NB4 (cell line): ENCODE measurements around the gene EBF3.

Source experiments
- DNase-seq: peaks from one replicate; pipeline ENCODE4 v3.0.0; 2010; ENCODE audit warnings: low read depth
- H3K4me3 ChIP-seq: one replicate; pipeline ENCODE4 v1.5.1; 2011; ENCODE audit warnings: mild to moderate bottlenecking, low read depth, low read length, moderate library complexity
- MYC ChIP-seq: IDR thresholded peaks from 2 replicates; pipeline ENCODE4 v1.6.1; 2011; ENCODE audit warnings: low read depth, low read length
- POLR2A ChIP-seq: IDR thresholded peaks from 2 replicates; pipeline ENCODE4 v1.6.1; 2011; ENCODE audit warnings: mild to moderate bottlenecking; ENCODE audit not compliant: insufficient read length; ENCODE audit errors: extremely low read depth
- TF ChIP-seq, protein P1 (sequence below): IDR thresholded peaks from one replicate; pipeline ENCODE4 v1.5.1; 2012; ENCODE audit warnings: low read depth, low read length
- TF ChIP-seq, protein P2 (sequence below): IDR thresholded peaks from 2 replicates; pipeline ENCODE4 v1.6.1; 2011; ENCODE audit warnings: low read depth, low read length

The EBF3 gene

DNA sequence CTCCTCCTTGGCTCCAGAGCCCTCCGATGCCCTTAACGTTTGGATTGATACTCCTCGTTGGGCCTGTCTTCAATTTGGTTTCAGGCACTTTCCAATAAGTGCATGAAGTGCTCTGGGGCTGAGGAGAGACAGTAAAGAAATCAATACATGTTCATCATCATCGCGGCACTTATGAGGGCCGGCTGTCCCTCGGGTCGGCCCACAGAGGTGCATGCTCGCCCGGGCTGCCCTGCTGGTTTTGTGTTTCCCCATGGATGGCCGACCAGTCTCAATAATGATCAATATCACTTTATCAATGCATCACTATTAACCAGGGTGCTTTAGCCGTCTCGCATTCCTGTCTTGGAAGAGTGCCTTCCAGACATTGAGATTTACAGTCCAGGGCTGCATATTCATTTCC is 154.2 kb downstream of the EBF3 start:
- no peak for DNase-seq
- TF ChIP-seq, protein P1, sequence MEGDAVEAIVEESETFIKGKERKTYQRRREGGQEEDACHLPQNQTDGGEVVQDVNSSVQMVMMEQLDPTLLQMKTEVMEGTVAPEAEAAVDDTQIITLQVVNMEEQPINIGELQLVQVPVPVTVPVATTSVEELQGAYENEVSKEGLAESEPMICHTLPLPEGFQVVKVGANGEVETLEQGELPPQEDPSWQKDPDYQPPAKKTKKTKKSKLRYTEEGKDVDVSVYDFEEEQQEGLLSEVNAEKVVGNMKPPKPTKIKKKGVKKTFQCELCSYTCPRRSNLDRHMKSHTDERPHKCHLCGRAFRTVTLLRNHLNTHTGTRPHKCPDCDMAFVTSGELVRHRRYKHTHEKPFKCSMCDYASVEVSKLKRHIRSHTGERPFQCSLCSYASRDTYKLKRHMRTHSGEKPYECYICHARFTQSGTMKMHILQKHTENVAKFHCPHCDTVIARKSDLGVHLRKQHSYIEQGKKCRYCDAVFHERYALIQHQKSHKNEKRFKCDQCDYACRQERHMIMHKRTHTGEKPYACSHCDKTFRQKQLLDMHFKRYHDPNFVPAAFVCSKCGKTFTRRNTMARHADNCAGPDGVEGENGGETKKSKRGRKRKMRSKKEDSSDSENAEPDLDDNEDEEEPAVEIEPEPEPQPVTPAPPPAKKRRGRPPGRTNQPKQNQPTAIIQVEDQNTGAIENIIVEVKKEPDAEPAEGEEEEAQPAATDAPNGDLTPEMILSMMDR = no peak
- TF ChIP-seq, protein P2, sequence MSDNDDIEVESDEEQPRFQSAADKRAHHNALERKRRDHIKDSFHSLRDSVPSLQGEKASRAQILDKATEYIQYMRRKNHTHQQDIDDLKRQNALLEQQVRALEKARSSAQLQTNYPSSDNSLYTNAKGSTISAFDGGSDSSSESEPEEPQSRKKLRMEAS = no peak
- no peak for TF ChIP-seq MYC
- TF ChIP-seq POLR2A = no peak

DNA sequence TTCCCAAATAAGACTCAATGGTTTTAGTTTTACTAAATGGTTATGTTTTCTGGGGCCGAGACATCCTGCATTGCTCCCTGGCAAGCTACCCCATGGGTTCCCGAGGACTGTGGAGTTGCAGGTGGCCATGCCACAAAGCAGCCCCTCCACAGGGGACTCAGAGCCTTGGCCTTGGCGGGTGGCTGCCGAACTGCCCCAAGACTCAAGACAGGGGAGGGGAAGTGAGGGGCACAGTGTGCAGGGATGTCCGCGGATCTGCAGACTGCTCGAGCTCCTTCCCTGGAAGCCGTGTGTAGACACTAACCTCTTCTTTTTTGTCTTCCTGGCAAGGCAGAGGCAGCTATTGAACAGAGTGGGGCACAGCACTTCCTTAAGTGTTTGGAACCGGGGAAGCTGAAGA is 154.6 kb downstream of the EBF3 start:
- no peak for TF ChIP-seq MYC
- TF ChIP-seq POLR2A = no peak
- H3K4me3 ChIP-seq = no peak overlapping the region
- DNase-seq = no peak

More for the DNA sequence above, 154.2 kb downstream of the EBF3 start:
- H3K4me3 ChIP-seq = no peak overlapping the region

DNA sequence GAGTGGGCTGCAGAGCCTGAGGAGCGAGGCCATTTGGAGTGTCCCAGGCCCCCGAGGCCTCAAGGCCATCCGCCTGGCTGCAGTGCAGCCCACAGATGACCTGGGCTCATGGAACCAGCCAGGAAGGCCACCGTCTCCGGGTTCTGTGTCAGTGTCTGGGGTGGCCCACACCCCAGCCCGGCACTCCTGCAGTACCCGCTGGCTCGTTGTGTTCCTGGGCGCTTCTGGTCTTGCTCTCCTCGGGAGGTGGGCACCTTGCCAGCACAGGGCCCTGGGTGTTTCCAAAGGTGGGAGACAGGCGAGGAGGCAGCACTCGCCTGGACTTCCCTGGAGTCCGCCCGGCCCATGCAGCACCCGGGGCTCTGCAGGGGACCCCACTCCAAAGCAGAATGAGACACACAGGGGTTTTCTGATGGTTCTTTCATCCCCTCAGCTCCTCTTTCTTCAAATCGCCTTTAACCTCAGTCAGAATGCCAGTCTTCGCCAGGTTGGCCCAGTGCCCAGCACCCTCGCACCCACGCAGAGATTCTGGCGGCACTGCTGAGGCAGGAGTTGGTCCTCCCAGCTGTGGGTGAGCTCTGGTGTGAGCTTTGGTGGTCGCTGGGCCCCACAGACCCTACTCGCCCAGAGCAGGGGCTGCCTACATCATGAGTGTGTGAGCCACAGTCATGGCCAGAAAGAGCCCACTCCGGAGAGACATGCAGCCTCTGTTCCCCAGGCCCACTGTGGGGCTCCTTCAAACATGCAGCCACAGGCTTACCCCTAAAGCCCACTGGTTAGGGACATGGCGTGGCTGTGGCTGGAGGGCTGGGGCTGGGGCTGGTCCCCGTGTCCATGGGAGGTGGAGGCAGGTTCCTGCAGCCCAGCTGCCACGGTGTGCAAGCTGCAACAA is 155.7 kb downstream of the EBF3 start:
- no peak for DNase-seq
- no peak overlapping the region for H3K4me3 ChIP-seq
- TF ChIP-seq POLR2A = no peak
- no peak for TF ChIP-seq MYC
- TF ChIP-seq, protein P1 = no peak
- TF ChIP-seq, protein P2 = no peak

DNA sequence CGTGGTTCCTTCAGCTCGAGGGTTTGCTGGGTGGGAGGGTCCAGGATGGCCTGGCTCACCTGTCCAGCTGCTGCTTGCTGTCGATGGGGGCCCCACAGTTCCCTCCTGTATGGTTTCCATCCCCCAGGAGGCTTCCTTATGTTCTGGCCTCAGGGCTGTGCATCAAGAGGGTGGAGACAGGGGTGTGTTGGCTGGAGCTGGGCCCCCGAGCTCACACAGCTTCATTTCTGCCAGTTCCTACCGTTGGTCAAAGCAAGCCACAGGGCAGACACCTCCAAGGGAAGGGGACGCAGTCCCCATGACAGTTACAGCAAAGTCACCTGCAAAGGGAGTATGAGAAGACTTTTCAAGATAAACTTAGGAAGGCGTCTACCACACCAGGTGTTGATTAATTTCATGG is 156.9 kb downstream of the EBF3 start:
- TF ChIP-seq, protein P2 = no peak
- TF ChIP-seq MYC (no peak), POLR2A (no peak)
- TF ChIP-seq, protein P1 = no peak
- no peak overlapping the region for H3K4me3 ChIP-seq
- no peak for DNase-seq

DNA sequence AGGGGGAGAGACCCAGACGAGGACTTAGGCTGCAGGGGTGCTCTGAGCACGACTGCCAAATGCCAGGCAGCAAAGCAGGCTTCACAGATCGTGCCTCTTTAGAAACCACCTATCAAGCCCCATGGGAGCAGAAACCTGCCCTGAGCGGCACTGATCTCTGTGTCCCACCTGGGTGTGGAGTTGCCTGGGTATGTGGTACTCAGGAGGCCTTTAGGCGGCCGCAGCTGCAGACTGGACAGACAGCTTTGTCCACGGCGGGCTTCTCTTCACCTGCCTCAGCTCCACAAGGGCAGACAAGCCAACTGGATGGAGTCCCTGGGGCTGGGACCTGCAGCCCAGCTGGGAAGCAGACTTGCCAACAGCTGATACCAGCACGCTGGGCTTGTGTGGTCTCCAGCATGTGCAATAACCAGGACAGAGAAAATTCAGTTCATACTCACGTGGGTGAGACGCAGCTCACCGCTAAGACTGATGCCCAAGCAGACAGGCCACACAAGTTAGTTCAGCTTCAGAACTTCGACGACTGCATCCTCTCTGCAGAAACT is 163.2 kb downstream of the EBF3 start:
- H3K4me3 ChIP-seq = no peak overlapping the region
- DNase-seq = no peak
- TF ChIP-seq, protein P1 = no peak
- TF ChIP-seq, protein P2 = no peak
- TF ChIP-seq POLR2A (no peak), MYC (no peak)

DNA sequence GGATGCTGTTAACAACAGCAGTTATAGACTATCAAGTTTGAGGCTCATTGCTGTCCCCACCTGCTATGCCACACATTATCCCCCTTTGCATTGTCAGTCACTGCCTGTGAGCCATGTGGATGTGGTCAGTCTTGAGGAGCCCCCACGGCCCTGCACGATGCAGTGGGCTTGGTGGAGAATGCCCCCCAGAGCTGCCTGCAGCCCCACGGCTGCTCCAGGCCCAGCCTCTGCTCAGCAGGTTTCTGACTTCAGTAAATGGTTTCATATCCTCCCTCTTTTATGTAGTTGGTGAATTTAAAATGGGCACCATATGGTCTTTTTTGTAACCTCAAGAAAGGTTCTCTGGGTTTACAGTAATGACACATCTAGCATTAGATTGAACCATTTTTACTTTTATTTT is 164.1 kb downstream of the EBF3 start:
- H3K4me3 ChIP-seq = no peak overlapping the region
- DNase-seq = peak; percentile 29
- TF ChIP-seq, protein P1 = no peak
- TF ChIP-seq, protein P2 = no peak
- no peak for TF ChIP-seq POLR2A
- no peak for TF ChIP-seq MYC
